Right lobe of liver (tissue), 4 donors: Measurements from ENCODE around the gene PLCL1.

Experiments
- CTCF ChIP-seq, 4 donors: fragments of 200-600 bp in 3 of 4; fragments of 450-650 bp in 1 of 4; IDR thresholded peaks; one replicate each; pipeline versions ENCODE4 v1.5.1 to v1.8.0; 2016 to 2022; ENCODE audit warnings: antibody characterized with exemption in 4 of 4, mild to moderate bottlenecking in 2 of 4
- POLR2A ChIP-seq: fragments of 450-650 bp; IDR thresholded peaks from one replicate; pipeline ENCODE4 v1.6.1; 2017; ENCODE audit warnings: antibody characterized with exemption, mild to moderate bottlenecking
- donor health status: DM: no; HTN: no; CAD: no.
- donor health status: DM: no; HTN: no; CAD: no.
- donor health status: DM: no; HTN: yes; CAD: no.

GRCh38 chr2:198055716-198056115 is 251.3 kb downstream of the PLCL1 start:
- no peak for TF ChIP-seq CTCF (IDR thresholded peaks at IDR 0.05)
- TF ChIP-seq POLR2A, result no peak
